ENCODE measurements around the gene ZSWIM8. TPM values are rescaled to one million over a fixed set of nuclear protein-coding genes. Genes with fewer than 3 reads are reported as not detected.

ZSWIM8 gene
- total and polyA plus RNA-seq, 9 donors, result 40.7 to 80.5 (median 65.8) TPM

DNA sequence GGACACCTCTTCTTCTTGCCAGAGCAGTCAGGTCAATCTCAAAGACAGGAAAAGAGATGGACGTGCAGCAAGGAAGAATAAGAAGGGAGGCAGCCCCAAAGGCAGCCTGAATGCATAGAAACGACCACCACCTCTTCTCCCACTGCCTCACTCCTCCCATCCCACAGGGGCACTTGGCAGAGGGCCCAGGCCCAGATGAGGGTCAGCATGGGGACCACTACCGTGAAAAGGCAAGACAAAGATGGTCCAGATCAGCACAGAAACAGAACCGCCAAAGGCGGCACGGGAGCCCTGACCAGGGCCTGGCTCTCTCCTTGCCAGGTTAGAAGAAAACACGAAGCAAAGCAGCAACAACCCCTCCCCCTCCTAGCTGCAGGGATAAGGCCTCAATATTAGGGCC is 27.9 kb downstream of the ZSWIM8 start:
- H3K4me1 ChIP-seq (ENCODE audit: control insufficient read depth, insufficient read depth, low read length), result peaks cover 9% of the 10 kb centered on the region
- H3K27me3 ChIP-seq (ENCODE audit: control insufficient read depth, insufficient read depth, low read length), result no peaks in the 10 kb centered on the region
- no peak overlapping the region for H3K27ac ChIP-seq (ENCODE audit: low read length)
- no peak for DNase-seq
- H3K9me3 ChIP-seq (replicated peaks; ENCODE audit: control insufficient read depth, low read depth, low read length), result no peaks in the 10 kb centered on the region
- WGBS (ENCODE audit: insufficient coverage), result 89% methylated on average over 3 of the region's 7 CpGs
- H3K36me3 ChIP-seq (ENCODE audit: control insufficient read depth, insufficient read depth, low read length), result peaks cover 49% of the 10 kb centered on the region
- no peak overlapping the region for H3K4me3 ChIP-seq (ENCODE audit: low read length)

DNA sequence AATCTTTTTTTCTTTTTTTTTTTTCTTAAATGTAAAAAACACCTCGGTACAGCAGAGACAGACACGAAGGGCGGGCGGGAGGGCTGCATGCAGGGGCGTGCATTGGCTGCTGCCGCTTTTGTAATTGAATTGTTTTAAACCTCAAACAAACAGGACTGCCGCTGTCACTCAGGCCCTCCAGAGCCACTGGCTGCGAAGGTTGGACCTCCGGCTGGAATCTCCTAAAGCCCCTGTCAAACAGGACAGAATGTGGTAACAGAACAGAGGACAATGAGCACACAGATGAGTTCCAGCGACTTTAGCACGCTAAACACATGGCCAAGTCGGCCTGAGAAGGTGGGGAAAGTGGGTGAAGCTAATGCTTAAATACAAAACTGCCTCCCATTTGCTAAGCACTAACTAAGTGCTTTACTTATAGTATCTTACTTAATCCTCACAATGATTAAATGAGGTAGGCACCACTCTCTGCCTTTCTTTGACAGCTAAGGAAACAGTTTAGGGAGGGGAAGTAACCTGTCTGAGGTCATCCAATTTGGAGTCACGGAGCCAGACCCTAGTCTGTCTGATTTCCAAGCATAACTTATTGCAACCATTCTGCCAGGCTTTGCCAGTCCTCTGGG is 29.0 kb downstream of the ZSWIM8 start:
- Histone ChIP-seq H3K4me1 (ENCODE audit: control insufficient read depth, insufficient read depth, low read length) (peaks cover 12% of the 10 kb centered on the region), H3K9me3 (replicated peaks; ENCODE audit: control insufficient read depth, low read depth, low read length) (no peaks in the 10 kb centered on the region), H3K4me3 (ENCODE audit: low read length) (no peak overlapping the region), H3K36me3 (ENCODE audit: control insufficient read depth, insufficient read depth, low read length) (peaks cover 48% of the 10 kb centered on the region), H3K27me3 (ENCODE audit: control insufficient read depth, insufficient read depth, low read length) (no peaks in the 10 kb centered on the region), H3K27ac (ENCODE audit: low read length) (no peak overlapping the region)
- no peak for DNase-seq
- 83% methylated on average over 9 of the region's 13 CpGs for WGBS (ENCODE audit: insufficient coverage)

DNA sequence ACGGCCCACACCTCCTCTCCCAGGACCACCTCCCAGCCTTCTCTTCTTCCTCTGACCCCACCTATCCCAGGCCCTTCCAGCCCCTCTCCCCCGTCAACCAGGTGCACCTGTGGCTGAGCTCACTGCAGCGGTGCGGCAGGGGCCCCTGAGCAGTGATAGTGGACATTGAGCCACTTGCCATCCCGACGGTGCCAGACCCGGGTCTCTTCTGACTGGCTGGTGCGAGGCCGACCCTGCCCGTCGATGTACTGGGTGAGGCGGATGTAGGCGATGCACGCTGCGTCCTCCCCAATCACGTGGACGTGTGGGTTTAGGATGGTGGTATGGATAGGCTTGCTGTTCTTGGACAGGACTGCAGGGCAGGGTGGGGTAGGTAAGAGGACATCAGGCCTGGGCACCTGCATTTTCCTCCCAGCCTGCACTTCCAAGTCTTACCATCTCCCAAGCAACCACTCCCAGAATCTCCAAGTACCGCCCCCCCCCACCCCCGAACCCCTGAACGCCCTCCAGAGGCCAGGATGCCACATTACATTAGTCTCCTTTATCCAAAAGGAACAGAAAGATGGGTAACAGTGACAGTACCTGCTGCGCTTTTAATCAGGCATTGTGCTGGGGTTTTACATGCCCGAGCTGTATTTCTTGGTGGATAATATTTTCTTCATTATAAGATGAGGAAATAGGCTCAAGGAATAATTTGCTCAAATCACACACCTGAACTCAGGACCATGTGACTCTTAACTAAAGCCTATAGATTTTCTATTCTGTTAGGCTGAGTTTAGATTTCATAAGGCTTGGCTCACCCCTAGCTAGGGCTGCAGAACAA is 29.7 kb downstream of the ZSWIM8 start:
- H3K4me3 ChIP-seq (ENCODE audit: low read length), result no peak overlapping the region
- peaks cover 49% of the 10 kb centered on the region for H3K36me3 ChIP-seq (ENCODE audit: control insufficient read depth, insufficient read depth, low read length)
- no peaks in the 10 kb centered on the region for H3K9me3 ChIP-seq (replicated peaks; ENCODE audit: control insufficient read depth, low read depth, low read length)
- no peak for DNase-seq
- 92% methylated on average over 17 of the region's 22 CpGs for WGBS (ENCODE audit: insufficient coverage)
- H3K27me3 ChIP-seq (ENCODE audit: control insufficient read depth, insufficient read depth, low read length), result no peaks in the 10 kb centered on the region
- peaks cover 13% of the 10 kb centered on the region for H3K4me1 ChIP-seq (ENCODE audit: control insufficient read depth, insufficient read depth, low read length)
- H3K27ac ChIP-seq (ENCODE audit: low read length), result no peak overlapping the region

DNA sequence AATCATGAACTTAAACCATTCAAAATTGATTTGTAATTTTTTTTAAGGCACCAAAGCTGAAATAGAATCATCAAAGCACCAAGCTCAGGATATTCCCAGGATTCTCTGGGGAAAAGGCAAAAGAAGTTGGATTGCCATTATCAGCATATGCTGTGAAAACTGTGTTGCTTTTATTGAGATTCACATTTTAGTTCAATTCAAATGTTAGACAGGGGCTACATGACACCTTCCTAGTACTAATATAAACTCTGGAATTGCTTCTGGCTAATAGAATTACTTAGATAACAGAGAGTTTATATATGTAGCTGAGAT is 30.3 kb downstream of the ZSWIM8 start:
- H3K4me3 ChIP-seq (ENCODE audit: low read length), result no peak overlapping the region
- H3K4me1 ChIP-seq (ENCODE audit: control insufficient read depth, insufficient read depth, low read length), result peaks cover 8% of the 10 kb centered on the region
- H3K27me3 ChIP-seq (ENCODE audit: control insufficient read depth, insufficient read depth, low read length), result no peaks in the 10 kb centered on the region
- DNase-seq, result no peak
- H3K36me3 ChIP-seq (ENCODE audit: control insufficient read depth, insufficient read depth, low read length), result peaks cover 50% of the 10 kb centered on the region
- no peak overlapping the region for H3K27ac ChIP-seq (ENCODE audit: low read length)
- no peaks in the 10 kb centered on the region for H3K9me3 ChIP-seq (replicated peaks; ENCODE audit: control insufficient read depth, low read depth, low read length)

DNA sequence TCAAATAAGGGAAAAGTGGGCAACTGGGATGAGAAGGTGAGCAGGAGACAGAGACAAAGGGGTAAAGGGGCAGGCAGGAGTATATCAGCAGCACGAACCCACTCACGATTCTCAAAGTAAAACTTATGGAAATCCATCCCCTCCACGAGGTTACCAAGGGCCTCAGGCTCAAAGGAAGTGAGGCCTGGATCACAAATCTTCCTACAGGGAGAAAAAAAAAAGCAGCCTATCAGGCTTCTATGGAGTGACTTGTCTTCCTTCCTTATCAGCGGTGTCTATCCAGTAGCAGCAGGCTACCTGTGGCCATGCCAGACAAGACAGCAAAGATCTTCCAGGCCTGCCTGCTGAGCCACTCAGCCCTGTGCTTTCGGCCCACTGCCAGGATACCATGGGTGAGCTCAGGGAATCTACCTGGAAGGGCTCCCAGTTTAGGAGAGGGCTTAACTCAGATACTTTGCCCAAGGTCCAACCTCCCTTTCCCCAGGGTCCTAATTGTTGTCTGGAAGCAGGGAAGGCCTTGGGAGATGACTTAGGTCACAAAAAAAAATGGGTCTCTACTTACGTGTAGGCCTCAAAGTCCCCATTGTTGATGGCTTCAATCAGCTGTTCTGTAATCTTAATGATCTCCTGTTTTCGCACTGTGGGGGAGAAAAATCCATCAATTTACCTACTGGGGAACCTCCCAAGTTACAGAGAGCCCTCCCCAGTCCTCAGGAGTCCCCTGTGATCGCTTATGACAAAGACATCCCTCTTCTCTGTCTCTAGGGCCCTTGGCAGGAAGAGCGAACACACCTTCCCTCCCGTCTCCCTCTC is 31.7 kb downstream of the ZSWIM8 start:
- no peaks in the 10 kb centered on the region for H3K27me3 ChIP-seq (ENCODE audit: control insufficient read depth, insufficient read depth, low read length)
- WGBS (ENCODE audit: insufficient coverage), result 78% methylated on average over 8 of the region's 10 CpGs
- H3K36me3 ChIP-seq (ENCODE audit: control insufficient read depth, insufficient read depth, low read length), result peaks cover 55% of the 10 kb centered on the region
- no peak overlapping the region for H3K4me3 ChIP-seq (ENCODE audit: low read length)
- peaks cover 7% of the 10 kb centered on the region for H3K4me1 ChIP-seq (ENCODE audit: control insufficient read depth, insufficient read depth, low read length)
- H3K27ac ChIP-seq (ENCODE audit: low read length), result no peak overlapping the region
- no peaks in the 10 kb centered on the region for H3K9me3 ChIP-seq (replicated peaks; ENCODE audit: control insufficient read depth, low read depth, low read length)
- DNase-seq, result no peak

DNA sequence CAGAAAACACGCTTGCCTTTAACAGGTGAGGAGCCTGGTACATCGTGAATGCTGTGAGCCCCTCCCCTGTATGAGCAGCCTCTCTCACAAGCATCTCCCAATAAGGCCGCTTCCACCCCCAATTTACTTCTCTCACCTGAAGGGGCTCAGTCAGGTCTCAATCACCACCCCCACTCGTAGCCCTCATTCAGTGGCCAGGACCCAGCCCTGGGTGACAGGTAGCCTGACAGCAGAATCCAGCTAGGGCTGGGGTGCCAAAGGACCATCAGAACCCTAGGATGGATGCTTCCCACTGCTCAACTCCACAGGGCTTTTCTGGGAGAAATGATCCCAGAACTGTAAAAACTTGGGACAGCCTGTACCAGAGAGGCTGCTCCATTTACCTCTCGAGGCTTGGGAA is 32.4 kb downstream of the ZSWIM8 start:
- Histone ChIP-seq H3K4me3 (ENCODE audit: low read length) (no peak overlapping the region), H3K9me3 (replicated peaks; ENCODE audit: control insufficient read depth, low read depth, low read length) (no peaks in the 10 kb centered on the region), H3K36me3 (ENCODE audit: control insufficient read depth, insufficient read depth, low read length) (peaks cover 60% of the 10 kb centered on the region), H3K27ac (ENCODE audit: low read length) (no peak overlapping the region), H3K27me3 (ENCODE audit: control insufficient read depth, insufficient read depth, low read length) (no peaks in the 10 kb centered on the region), H3K4me1 (ENCODE audit: control insufficient read depth, insufficient read depth, low read length) (peaks cover 7% of the 10 kb centered on the region)
- WGBS (ENCODE audit: insufficient coverage), result 89% methylated on average over 4 of the region's 5 CpGs
- no peak for DNase-seq

DNA sequence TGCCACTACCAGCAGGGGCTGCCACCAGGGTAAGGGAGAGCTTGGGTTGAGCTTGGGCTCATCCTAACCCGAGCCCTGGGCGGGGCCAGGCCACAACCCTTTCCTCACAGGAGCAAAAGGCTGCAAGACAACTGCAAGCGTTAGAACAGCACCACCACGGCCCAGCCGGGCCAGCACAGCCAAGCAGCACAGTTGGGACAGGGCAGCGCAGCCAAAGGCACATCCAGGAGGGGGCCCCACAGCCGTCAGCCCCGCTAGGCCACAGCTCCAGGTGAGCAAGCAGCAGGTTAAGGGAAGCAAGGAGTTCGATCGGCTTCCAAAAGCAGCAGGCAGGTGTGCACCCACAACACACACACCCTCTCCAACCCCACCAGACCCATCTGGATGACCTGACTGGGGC is 33.0 kb downstream of the ZSWIM8 start:
- peaks cover 61% of the 10 kb centered on the region for H3K36me3 ChIP-seq (ENCODE audit: control insufficient read depth, insufficient read depth, low read length)
- H3K4me3 ChIP-seq (ENCODE audit: low read length), result no peak overlapping the region
- no peak for DNase-seq
- no peaks in the 10 kb centered on the region for H3K9me3 ChIP-seq (replicated peaks; ENCODE audit: control insufficient read depth, low read depth, low read length)
- H3K4me1 ChIP-seq (ENCODE audit: control insufficient read depth, insufficient read depth, low read length), result peaks cover 7% of the 10 kb centered on the region
- no peak overlapping the region for H3K27ac ChIP-seq (ENCODE audit: low read length)
- H3K27me3 ChIP-seq (ENCODE audit: control insufficient read depth, insufficient read depth, low read length), result no peaks in the 10 kb centered on the region
- 78% methylated on average over 7 of the region's 10 CpGs for WGBS (ENCODE audit: insufficient coverage)

DNA sequence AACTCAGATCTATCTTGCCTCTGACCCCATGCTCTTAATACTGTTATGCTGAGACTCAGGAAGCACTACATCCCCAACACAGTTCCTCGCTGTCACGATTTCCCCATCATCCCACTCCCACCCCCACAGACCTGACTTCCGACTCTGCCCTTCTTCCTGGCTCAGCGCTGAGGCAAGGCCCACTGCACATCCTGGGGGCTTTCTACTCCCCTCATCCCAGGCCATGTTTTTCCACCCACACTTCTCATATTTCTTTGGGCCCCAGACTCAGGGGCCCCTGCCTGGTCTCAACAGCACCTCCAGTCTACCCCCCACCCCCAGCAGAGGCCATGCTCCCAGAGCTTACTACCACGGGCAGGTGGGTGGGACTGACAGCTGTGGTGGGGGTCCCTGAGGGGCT is 33.7 kb downstream of the ZSWIM8 start:
- Histone ChIP-seq H3K27ac (ENCODE audit: low read length) (no peak overlapping the region), H3K27me3 (ENCODE audit: control insufficient read depth, insufficient read depth, low read length) (no peaks in the 10 kb centered on the region), H3K4me3 (ENCODE audit: low read length) (no peak overlapping the region), H3K9me3 (replicated peaks; ENCODE audit: control insufficient read depth, low read depth, low read length) (no peaks in the 10 kb centered on the region), H3K36me3 (ENCODE audit: control insufficient read depth, insufficient read depth, low read length) (peaks cover 65% of the 10 kb centered on the region), H3K4me1 (ENCODE audit: control insufficient read depth, insufficient read depth, low read length) (peaks cover 7% of the 10 kb centered on the region)
- WGBS (ENCODE audit: insufficient coverage), result 35% methylated on average over 4 of the region's 5 CpGs
- DNase-seq, result no peak

DNA sequence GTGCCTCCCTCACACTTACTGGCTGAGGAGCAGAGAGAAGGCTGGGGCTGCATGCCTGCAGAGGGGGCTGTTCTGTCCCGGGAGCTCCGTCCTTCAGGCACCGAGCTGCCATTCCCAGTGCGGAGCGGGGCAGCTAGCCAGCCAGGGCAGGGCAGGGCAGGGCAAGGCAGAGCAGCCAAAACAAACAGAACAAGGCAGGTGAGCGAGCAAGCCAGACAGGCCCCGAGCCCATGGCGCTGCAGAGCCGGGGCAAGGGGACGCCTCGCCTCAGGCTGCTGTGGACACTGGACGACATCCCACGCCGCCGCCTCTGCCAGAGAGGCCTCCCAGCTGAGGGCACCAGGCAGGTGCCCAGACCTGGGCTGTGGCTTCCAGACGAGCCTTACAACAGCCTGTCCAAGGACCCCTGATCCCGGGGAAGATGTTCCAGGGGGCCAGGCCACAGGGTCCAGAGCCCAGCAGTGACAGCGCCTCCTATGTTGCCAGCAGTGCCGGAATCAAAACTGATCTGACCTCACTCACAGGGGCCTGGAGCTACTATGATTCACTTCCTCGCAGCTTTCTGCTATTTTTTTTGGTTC is 34.2 kb downstream of the ZSWIM8 start:
- WGBS (ENCODE audit: insufficient coverage), result 72% methylated on average over 20 of the region's 20 CpGs
- H3K36me3 ChIP-seq (ENCODE audit: control insufficient read depth, insufficient read depth, low read length), result peaks cover 66% of the 10 kb centered on the region
- no peaks in the 10 kb centered on the region for H3K27me3 ChIP-seq (ENCODE audit: control insufficient read depth, insufficient read depth, low read length)
- no peak for DNase-seq
- no peak overlapping the region for H3K27ac ChIP-seq (ENCODE audit: low read length)
- no peak overlapping the region for H3K4me3 ChIP-seq (ENCODE audit: low read length)
- no peaks in the 10 kb centered on the region for H3K9me3 ChIP-seq (replicated peaks; ENCODE audit: control insufficient read depth, low read depth, low read length)
- H3K4me1 ChIP-seq (ENCODE audit: control insufficient read depth, insufficient read depth, low read length), result peaks cover 7% of the 10 kb centered on the region

DNA sequence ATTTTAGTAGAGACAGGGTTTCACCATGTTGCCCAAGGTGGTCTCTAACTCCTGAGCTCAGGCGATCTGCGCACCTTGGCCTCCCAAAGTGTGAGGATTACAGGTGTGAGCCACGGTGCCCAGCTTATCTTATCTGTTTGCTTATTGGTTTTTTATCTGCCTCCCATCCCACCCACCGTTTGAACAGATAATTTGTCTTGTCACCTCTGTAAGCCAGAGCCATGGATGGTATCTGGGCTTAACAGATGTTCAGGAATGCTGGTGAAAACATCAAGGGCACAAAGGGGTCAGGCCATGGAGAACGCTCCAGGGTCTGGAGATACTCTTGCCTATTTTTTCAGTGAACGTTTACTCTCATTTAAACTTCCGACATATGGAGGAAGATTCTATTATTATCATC is 38.0 kb downstream of the ZSWIM8 start:
- H3K27ac ChIP-seq (ENCODE audit: low read length), result no peak overlapping the region
- H3K9me3 ChIP-seq (replicated peaks; ENCODE audit: control insufficient read depth, low read depth, low read length), result no peaks in the 10 kb centered on the region
- no peaks in the 10 kb centered on the region for H3K27me3 ChIP-seq (ENCODE audit: control insufficient read depth, insufficient read depth, low read length)
- WGBS (ENCODE audit: insufficient coverage), result no CpG with 5 or more reads among the region's 7 CpGs
- no peak for DNase-seq
- peaks cover 66% of the 10 kb centered on the region for H3K36me3 ChIP-seq (ENCODE audit: control insufficient read depth, insufficient read depth, low read length)
- no peak overlapping the region for H3K4me3 ChIP-seq (ENCODE audit: low read length)
- H3K4me1 ChIP-seq (ENCODE audit: control insufficient read depth, insufficient read depth, low read length), result peaks cover 7% of the 10 kb centered on the region
